Colonic mucosa (tissue), 4 donors: ENCODE results near the gene ALOX15B. TPM values are rescaled to one million over a fixed set of nuclear protein-coding genes. Genes with fewer than 3 reads are reported as not detected.

ENCODE experiments used
- DNase-seq: peaks from one replicate; pipeline ENCODE4 v3.0.0-alpha.2; 2020
- H3K27ac ChIP-seq: fragments of 200-600 bp; one replicate; pipeline ENCODE4 v1.8.0; 2021
- H3K27me3 ChIP-seq: fragments of 200-600 bp; one replicate; pipeline ENCODE4 v1.8.0; 2021
- H3K36me3 ChIP-seq: fragments of 200-600 bp; one replicate; pipeline ENCODE4 v1.8.0; 2021
- H3K4me1 ChIP-seq: fragments of 200-600 bp; one replicate; pipeline ENCODE4 v1.8.0; 2021; ENCODE audit warnings: mild to moderate bottlenecking
- H3K4me3 ChIP-seq: fragments of 200-600 bp; one replicate; pipeline ENCODE4 v1.8.0; 2021
- H3K9ac ChIP-seq, 2 donors: one replicate each; pipeline ENCODE4 v1.7.0; 2013; ENCODE audit warnings: control low read depth in 2 of 2, low read depth in 2 of 2, low read length in 2 of 2
- H3K9me3 ChIP-seq: fragments of 200-600 bp; one replicate; pipeline ENCODE4 v1.8.0; 2021
- CTCF ChIP-seq: fragments of 200-600 bp; IDR thresholded peaks from one replicate; pipeline ENCODE4 v1.8.0; 2022; ENCODE audit warnings: antibody characterized with exemption, mild to moderate bottlenecking
- intact Hi-C: fragments of 100-400 bp; cut with DNase I; formaldehyde crosslinking; loops from one replicate; pipeline ENCODE4 v1.14.1; 2022
- total RNA-seq, 2 donors: library from RNA; stranded (reverse); fragmentation: NEBNext Ultra II Directional in 1 of 2; extraction: Animal tissue kit (Norgen Biotek cat#: 25700) in 1 of 2; gene quantifications; one replicate each; pipeline ENCODE4 v1.2.1, GENCODE V29; 2021
- donor health status: healthy.
- donor health status: DM: no; HTN: no; CAD: no.
- donor health status: DM: no; HTN: no; CAD: no.

The ALOX15B gene
- total RNA-seq, 2 donors from 2014 or later, result 0.52 to 0.56 TPM

GRCh38 chr17:8007836-8008235 lies 31.0 kb upstream of the ALOX15B start:
- no peaks in the 10 kb centered on the region for H3K36me3 ChIP-seq
- DNase-seq, result no peak
- no peak overlapping the region for H3K4me3 ChIP-seq
- no peak for TF ChIP-seq CTCF
- H3K9me3 ChIP-seq, result no peaks in the 10 kb centered on the region
- H3K4me1 ChIP-seq, result peaks cover 3% of the 10 kb centered on the region
- intact Hi-C loops, result no loop called here
- peaks cover 20% of the 10 kb centered on the region for H3K27me3 ChIP-seq
- no peak overlapping the region for H3K9ac ChIP-seq
- no peak overlapping the region for H3K27ac ChIP-seq

GRCh38 chr17:8012045-8012580 lies 26.7 kb upstream of the ALOX15B start:
- H3K4me3 ChIP-seq, result no peak overlapping the region
- no peak overlapping the region for H3K9ac ChIP-seq
- no peaks in the 10 kb centered on the region for H3K9me3 ChIP-seq
- H3K36me3 ChIP-seq, result no peaks in the 10 kb centered on the region
- TF ChIP-seq CTCF, result no peak
- H3K27ac ChIP-seq, result no peak overlapping the region
- H3K4me1 ChIP-seq, result peaks cover 8% of the 10 kb centered on the region
- H3K27me3 ChIP-seq, result peaks cover 6% of the 10 kb centered on the region
- intact Hi-C loops, result no loop called here
- no peak for DNase-seq

DNA sequence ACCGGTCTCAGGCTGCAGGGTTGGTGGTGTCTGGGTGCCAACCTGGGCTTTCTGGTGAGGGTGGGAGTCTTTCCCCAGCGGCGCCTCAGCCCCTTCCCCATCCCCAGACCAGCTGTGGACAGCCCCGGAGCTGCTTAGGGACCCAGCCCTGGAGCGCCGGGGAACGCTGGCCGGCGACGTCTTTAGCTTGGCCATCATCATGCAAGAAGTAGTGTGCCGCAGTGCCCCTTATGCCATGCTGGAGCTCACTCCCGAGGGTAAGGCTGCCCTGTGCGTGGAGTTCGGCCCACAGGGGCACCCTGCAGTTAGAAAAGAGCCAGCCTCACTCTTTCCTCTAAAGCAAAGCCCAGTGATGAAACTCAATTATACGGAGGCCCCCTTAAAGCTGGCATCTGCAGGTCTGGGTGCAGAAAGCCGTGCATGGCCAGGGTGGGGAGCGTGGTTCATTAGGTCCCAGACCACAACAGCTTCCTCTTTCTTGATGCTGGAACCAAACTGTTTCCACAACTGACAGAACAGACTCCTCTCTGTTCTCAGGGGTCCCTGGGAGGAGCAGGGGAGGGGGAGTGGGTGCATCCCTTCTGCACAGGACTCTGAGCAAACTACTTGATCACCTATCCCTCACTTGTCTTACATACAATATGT lies 25.7 kb upstream of the ALOX15B start:
- no peak for TF ChIP-seq CTCF
- peaks cover 8% of the 10 kb centered on the region for H3K4me1 ChIP-seq
- no peak for DNase-seq
- H3K36me3 ChIP-seq, result no peaks in the 10 kb centered on the region
- H3K4me3 ChIP-seq, result no peak overlapping the region
- H3K27me3 ChIP-seq, result peaks cover 6% of the 10 kb centered on the region
- H3K9ac ChIP-seq, result no peak overlapping the region
- H3K27ac ChIP-seq, result no peak overlapping the region
- H3K9me3 ChIP-seq, result no peaks in the 10 kb centered on the region
- intact Hi-C loops, result no loop called here

- DNase-seq, result no peak
- H3K27me3 ChIP-seq, result peaks cover 6% of the 10 kb centered on the region
- H3K36me3 ChIP-seq, result no peaks in the 10 kb centered on the region
- H3K4me3 ChIP-seq, result no peak overlapping the region
- intact Hi-C loops, result no loop called here
- no peak for TF ChIP-seq CTCF
- no peak overlapping the region for H3K9ac ChIP-seq
- H3K4me1 ChIP-seq, result peaks cover 8% of the 10 kb centered on the region
- no peak overlapping the region for H3K27ac ChIP-seq
- no peaks in the 10 kb centered on the region for H3K9me3 ChIP-seq
These were observed 24.9 kb upstream of the ALOX15B start for GRCh38 chr17:8013731-8014557.

DNA sequence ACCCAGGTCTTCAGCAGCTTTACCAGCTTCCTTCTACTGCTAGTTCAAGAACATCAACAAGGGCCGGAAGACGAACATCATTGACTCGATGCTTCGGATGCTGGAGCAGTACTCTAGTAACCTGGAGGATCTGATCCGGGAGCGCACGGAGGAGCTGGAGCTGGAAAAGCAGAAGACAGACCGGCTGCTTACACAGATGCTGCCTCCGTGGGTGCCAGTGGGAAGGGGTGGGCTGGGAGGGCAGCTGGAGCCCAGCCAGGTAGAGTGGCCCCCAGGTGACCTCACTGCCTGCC lies 24.4 kb upstream of the ALOX15B start:
- intact Hi-C loops, result no loop called here
- Histone ChIP-seq H3K36me3 (no peaks in the 10 kb centered on the region), H3K27me3 (peaks cover 6% of the 10 kb centered on the region), H3K9me3 (no peaks in the 10 kb centered on the region), H3K4me3 (no peak overlapping the region), H3K4me1 (peaks cover 8% of the 10 kb centered on the region), H3K27ac (no peak overlapping the region), H3K9ac (no peak overlapping the region)
- DNase-seq, result no peak
- TF ChIP-seq CTCF, result no peak
